ENCODE data around the gene FXYD6.

DNA sequence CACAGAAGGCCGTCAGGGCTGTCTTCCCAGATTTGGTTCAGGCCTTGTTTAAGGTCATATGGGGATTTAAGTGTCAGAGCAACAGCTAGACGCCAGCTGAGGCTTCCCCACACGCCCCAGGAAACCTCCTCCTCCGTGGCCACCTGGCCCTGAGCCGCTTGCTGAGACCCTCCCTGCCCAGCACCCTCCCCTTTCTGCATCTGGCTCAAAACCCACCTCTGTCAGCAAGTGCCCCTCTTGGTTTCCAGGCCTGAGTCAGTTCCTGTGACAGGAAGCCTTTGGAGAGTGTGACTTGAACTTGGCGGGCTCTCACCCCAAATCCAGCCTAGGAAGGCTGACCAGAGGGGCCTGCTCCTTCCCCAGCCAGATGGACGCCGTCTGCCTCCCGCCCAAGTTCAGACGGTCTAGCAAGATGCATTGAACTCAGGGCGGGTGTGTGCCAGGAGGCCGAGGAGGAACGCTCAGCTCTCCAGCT is 52.5 kb downstream of the FXYD6 start:
- TF ChIP-seq, protein P1, sequence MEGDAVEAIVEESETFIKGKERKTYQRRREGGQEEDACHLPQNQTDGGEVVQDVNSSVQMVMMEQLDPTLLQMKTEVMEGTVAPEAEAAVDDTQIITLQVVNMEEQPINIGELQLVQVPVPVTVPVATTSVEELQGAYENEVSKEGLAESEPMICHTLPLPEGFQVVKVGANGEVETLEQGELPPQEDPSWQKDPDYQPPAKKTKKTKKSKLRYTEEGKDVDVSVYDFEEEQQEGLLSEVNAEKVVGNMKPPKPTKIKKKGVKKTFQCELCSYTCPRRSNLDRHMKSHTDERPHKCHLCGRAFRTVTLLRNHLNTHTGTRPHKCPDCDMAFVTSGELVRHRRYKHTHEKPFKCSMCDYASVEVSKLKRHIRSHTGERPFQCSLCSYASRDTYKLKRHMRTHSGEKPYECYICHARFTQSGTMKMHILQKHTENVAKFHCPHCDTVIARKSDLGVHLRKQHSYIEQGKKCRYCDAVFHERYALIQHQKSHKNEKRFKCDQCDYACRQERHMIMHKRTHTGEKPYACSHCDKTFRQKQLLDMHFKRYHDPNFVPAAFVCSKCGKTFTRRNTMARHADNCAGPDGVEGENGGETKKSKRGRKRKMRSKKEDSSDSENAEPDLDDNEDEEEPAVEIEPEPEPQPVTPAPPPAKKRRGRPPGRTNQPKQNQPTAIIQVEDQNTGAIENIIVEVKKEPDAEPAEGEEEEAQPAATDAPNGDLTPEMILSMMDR (conservative IDR thresholded peaks at IDR 0.05; ENCODE audit: low read depth, low read length), result no peak
- no peak for TF ChIP-seq EZH2 (IDR thresholded peaks at IDR 0.05; ENCODE audit: low read length, unreplicated experiment)
